Effector memory CD8-positive, alpha-beta T cell (primary cell): ENCODE results near the gene CLCNKB.
"Not testable (repeated sequence)": the region's sequence is repeated elsewhere in the genome, so short reads cannot be mapped to it uniquely, and the experiment has no call there.

Source experiments
- ATAC-seq: fragments of 150-1000 bp; cut with Tn5 transposase; replicated peaks from 2 replicates; pipeline ENCODE4 v1.10.0; 2021; ENCODE audit warnings: mild to moderate bottlenecking, moderate library complexity
- DNase-seq, 3 experiments: peaks; one replicate each; pipeline ENCODE4 v3.0.0; 2021
- H3K27ac Mint-ChIP-seq, 2 donors: one replicate each; pipeline ENCODE4 v1.8.0; 2022; ENCODE audit warnings: mild to moderate bottlenecking in 2 of 2, mixed read lengths in 2 of 2, moderate library complexity in 2 of 2
- H3K27me3 Mint-ChIP-seq, 2 donors: one replicate each; pipeline ENCODE4 v1.8.0; 2022; ENCODE audit warnings: mixed read lengths in 2 of 2
- H3K36me3 Mint-ChIP-seq: one replicate; pipeline ENCODE4 v1.8.0; 2022; ENCODE audit warnings: mild to moderate bottlenecking, moderate library complexity, mixed read lengths; ENCODE audit not compliant: insufficient read depth
- H3K4me1 Mint-ChIP-seq, 2 donors: one replicate each; pipeline ENCODE4 v1.8.0; 2022; ENCODE audit warnings: low read depth in 2 of 2, mixed read lengths in 2 of 2
- H3K4me3 Mint-ChIP-seq, 2 donors: one replicate each; pipeline ENCODE4 v1.8.0; 2022; ENCODE audit warnings: mild to moderate bottlenecking in 2 of 2, mixed read lengths in 2 of 2, moderate library complexity in 2 of 2
- H3K9me3 Mint-ChIP-seq, 2 donors: one replicate each; pipeline ENCODE4 v1.8.0; 2022; ENCODE audit warnings: mixed read lengths in 2 of 2
- total RNA-seq, 9 experiments: gene quantifications; one replicate each; lab custom pipeline; 2026; lab: John Stamatoyannopoulos, UW

The CLCNKB gene
- total RNA-seq: 0 to 0.28 (median 0) reads per million in 9 experiments

DNA sequence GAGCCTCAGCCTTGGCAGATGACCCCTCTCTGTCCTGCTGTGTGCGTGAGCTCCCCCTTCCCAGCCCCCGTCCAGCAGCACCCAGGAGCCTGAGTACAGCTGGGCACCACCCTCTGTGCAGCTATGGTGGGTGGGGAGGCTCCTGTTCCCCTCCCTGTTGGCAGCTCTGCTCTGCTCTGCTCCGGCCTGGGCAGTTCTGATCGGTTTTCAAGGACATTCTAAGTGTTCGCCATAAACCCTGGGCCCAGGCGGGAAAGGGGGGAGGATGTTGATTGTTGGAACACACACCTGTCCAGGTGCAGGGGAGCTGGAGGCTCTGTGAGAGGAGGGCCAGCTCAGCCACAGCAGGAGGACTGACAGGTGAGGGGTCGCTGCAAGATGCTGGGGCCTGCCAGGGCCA, at the start of gene CLCNKB:
Gene CLCNKB (plus strand): TSS at position 262 of the 400 bp plus-strand sequence. CDS start 711 bp downstream, outside the sequence.
- Mint-ChIP-seq H3K9me3 (no peaks in the 10 kb centered on the region), H3K4me1 (no peaks in the 10 kb centered on the region), H3K27ac (no peak within 1 kb of the TSS), H3K27me3 (peaks cover 14 to 74% of the 10 kb centered on the region in 2 donors), H3K4me3 (no peak within 1 kb of the TSS), H3K36me3 (no peaks in the 10 kb centered on the region)
- DNase-seq (no peak), ATAC-seq (no peak)

DNA sequence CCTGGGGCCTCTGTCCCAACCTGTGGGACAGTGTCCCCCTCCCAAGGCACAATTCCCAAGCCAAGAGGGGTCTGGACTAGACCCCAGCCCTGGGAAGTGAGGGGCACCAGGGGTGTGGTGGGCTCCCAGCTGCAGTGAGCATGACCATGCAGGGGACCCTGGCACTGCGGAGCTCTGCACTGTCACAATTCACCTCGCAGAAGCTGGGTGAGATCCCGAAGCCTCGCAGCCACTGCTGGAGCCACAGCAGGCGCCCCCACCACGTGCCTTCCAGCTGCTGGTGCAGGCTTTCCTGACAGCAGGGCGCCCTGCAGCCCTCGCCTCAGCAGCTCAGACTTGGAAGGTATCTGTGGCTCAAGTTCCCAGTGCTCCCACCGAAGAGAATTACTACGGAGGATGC, 49.5 kb upstream of the CLCNKB start:
- no peaks in the 10 kb centered on the region for H3K36me3 Mint-ChIP-seq
- peaks cover 0 to 42% of the 10 kb centered on the region in 2 donors for H3K27me3 Mint-ChIP-seq
- no peaks in the 10 kb centered on the region for H3K9me3 Mint-ChIP-seq
- no peak for ATAC-seq
- no peak overlapping the region for H3K27ac Mint-ChIP-seq
- H3K4me1 Mint-ChIP-seq: no peaks in the 10 kb centered on the region
- H3K4me3 Mint-ChIP-seq: no peak overlapping the region
- no peak for DNase-seq

- Mint-ChIP-seq H3K27ac (peak overlapping the region in 1 of 2 donors; percentile 71), H3K4me1 (no peaks in the 10 kb centered on the region), H3K27me3 (peaks cover 0 to 37% of the 10 kb centered on the region in 2 donors), H3K36me3 (no peaks in the 10 kb centered on the region), H3K9me3 (no peaks in the 10 kb centered on the region), H3K4me3 (no peak overlapping the region)
- ATAC-seq (peak; percentile 58), DNase-seq (peak; percentile 15 to 29 (median 29))
Observed at GRCh38 chr1:15994590-15995351, 48.8 kb upstream of the CLCNKB start.

- no peak overlapping the region for H3K4me3 Mint-ChIP-seq
- H3K4me1 Mint-ChIP-seq: no peaks in the 10 kb centered on the region
- DNase-seq (no peak), ATAC-seq (no peak)
- peaks cover 0 to 28% of the 10 kb centered on the region in 2 donors for H3K27me3 Mint-ChIP-seq
- H3K36me3 Mint-ChIP-seq: no peaks in the 10 kb centered on the region
- H3K9me3 Mint-ChIP-seq: no peaks in the 10 kb centered on the region
- H3K27ac Mint-ChIP-seq: no peak overlapping the region
Observed at GRCh38 chr1:15997076-15997585, 46.5 kb upstream of the CLCNKB start.

GRCh38 chr1:15997637-15998280, 45.8 kb upstream of the CLCNKB start:
- Mint-ChIP-seq H3K4me1 (no peaks in the 10 kb centered on the region), H3K27ac (no peak overlapping the region), H3K27me3 (peaks cover 0 to 26% of the 10 kb centered on the region in 2 donors), H3K36me3 (no peaks in the 10 kb centered on the region), H3K9me3 (no peaks in the 10 kb centered on the region), H3K4me3 (no peak overlapping the region)
- ATAC-seq (no peak), DNase-seq (no peak)

DNA sequence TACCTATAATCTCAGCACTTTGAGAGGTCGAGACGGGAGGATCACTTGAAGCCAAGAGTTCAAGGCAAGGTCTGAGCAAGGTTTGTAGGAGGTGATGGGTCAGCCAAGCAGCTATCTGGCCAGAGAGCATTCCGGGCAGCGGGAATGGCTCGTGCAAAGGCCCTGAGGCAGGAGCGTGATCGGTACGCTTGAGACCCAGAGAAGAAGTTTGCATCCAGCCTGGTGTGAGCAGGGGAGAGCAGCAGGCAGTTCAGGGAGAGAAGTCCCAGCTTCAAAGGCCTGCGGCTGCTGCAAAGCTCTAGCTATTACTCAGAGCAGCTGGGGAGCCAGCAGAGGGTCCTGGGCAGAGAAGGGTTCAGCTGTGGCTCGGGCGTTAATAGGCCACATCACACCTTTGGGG, 44.7 kb upstream of the CLCNKB start:
- Mint-ChIP-seq H3K9me3 (no peaks in the 10 kb centered on the region), H3K27me3 (peaks cover 0 to 26% of the 10 kb centered on the region in 2 donors), H3K4me3 (no peak overlapping the region), H3K36me3 (no peaks in the 10 kb centered on the region), H3K27ac (no peak overlapping the region), H3K4me1 (no peaks in the 10 kb centered on the region)
- DNase-seq (no peak), ATAC-seq (no peak)

DNA sequence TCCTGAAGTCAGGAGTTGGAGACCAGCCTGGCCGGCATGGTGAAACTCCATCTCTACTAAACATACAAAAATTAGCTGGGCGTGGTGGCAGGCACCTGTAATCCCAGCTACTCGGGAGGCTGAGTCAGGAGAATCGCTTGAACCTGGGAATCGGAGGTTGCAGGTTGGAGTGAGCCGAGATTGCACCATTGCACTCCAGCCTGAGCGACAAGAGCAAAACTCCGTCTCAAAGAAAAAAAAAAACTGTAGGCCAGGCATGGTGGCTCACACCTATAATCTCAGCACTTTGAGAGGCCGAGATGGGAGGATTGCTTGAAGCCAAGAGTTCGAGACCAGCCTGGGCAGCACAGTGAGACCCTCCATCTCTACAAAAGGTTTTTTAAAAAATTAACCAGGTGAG, 42.3 kb upstream of the CLCNKB start:
- H3K36me3 Mint-ChIP-seq, H3K27ac Mint-ChIP-seq, H3K9me3 Mint-ChIP-seq, DNase-seq, ATAC-seq, H3K4me1 Mint-ChIP-seq, H3K4me3 Mint-ChIP-seq: not testable (repeated sequence)
- H3K27me3 Mint-ChIP-seq: peaks cover 0 to 29% of the 10 kb centered on the region in 2 donors

DNA sequence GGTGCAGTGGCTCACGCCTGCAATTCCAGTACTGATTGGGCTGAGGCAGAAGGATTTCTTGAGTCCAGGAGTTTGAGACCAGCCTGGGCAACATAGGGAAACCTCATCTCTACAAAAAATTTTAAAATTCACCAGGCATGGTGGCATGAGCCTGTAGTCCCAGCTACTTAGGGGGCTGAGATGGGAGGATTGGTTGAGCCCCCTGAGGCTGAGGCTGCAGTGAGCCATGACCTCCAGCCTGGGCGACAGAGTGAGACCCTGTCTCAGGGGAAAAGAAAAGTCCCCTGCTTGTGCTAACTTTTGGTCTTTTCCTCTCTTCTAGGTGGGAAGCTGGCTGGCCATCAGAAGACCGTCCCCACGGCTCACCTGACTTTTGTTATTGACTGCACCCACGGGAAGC, 38.0 kb upstream of the CLCNKB start:
- no peak for ATAC-seq
- no peaks in the 10 kb centered on the region for H3K36me3 Mint-ChIP-seq
- no peak for DNase-seq
- H3K27ac Mint-ChIP-seq: no peak overlapping the region
- peaks cover 2 to 4% of the 10 kb centered on the region in 2 donors for H3K4me1 Mint-ChIP-seq
- no peak overlapping the region for H3K4me3 Mint-ChIP-seq
- H3K9me3 Mint-ChIP-seq: no peaks in the 10 kb centered on the region
- H3K27me3 Mint-ChIP-seq: peaks cover 0 to 33% of the 10 kb centered on the region in 2 donors

- ATAC-seq (no peak), DNase-seq (no peak)
- Mint-ChIP-seq H3K4me3 (no peak overlapping the region), H3K27me3 (peaks cover 0 to 29% of the 10 kb centered on the region in 2 donors), H3K36me3 (no peaks in the 10 kb centered on the region), H3K4me1 (peaks cover 2 to 4% of the 10 kb centered on the region in 2 donors), H3K9me3 (no peaks in the 10 kb centered on the region), H3K27ac (no peak overlapping the region)
Observed at GRCh38 chr1:16006010-16006409, 37.6 kb upstream of the CLCNKB start.

DNA sequence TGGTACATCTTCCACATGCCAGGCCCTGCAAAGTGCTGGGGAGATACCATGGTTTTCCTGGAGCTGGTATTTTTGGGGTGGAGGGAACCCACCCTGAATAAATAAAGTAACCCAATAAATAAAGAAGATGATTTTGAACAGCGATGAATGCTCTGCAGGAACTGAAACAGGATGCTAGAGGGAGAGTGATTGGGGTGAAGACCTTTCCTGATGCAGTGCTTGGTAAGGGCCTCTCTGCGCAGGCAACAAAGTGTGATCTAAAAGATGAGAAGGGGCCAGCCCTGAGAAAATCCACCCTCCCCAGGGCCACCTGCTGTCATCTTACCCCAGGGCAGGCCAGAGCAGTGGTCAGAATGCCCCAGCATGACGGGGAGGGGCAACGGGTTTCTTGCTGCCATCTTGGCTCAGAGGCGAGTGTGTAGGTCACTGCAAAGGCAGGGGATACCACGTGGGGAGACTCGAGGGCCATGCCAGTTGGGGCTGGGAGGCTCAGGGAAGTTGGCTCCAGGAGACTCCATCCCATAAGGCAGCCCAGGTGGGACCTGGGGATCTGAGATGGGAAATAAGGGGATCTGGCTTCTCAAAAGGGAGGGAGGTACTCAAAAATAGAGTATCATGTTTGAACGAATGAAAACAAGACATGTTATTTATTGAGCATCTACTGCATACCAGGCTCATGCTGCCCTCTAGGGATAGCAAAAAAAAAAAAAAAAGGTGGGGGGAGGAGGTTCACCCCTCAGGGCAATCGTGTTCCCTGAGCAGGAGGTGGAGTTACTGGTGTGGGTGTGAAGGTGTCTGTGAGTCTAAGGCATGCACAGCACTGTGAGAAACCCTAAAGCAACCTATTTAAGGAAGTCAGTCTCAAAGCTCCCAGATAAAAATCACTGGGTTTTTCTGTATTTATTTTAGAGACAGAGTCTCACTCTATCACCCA, 36.8 kb upstream of the CLCNKB start:
- H3K4me3 Mint-ChIP-seq: no peak overlapping the region
- H3K9me3 Mint-ChIP-seq: no peaks in the 10 kb centered on the region
- no peak for DNase-seq
- H3K4me1 Mint-ChIP-seq: peaks cover 2 to 4% of the 10 kb centered on the region in 2 donors
- no peak overlapping the region for H3K27ac Mint-ChIP-seq
- no peaks in the 10 kb centered on the region for H3K36me3 Mint-ChIP-seq
- H3K27me3 Mint-ChIP-seq: peaks cover 0 to 26% of the 10 kb centered on the region in 2 donors
- ATAC-seq: peak; percentile 49

DNA sequence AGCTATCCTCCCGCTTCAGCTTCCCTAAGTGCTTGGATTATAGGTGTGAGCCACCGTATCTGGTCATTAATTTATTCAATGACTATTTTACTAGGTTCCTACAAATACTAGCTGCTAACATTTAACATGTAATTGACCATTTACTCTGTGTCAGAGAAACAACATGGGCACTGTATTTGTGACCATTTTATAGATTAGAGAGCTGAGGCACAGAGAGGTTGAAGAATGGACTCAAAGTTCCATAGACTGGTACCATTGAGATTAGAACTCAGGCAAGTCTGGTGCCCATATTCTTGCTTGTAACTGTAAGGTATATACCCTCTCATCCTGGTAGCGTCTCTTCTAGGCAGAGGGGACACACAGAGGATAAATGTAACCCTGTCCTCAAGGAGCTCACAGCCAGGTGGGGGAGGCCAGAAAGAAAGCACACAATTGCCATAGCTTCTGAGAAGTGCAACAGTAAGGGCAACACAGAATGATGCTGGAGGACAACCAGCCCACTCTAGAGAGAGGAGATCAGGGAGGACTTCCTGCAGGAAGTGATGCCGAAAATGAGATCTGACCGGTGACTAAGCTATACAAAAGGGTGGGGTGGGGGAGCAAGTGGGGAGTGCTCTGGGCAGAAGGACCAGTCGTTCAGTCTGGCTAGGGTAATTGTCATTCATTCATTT, 35.8 kb upstream of the CLCNKB start:
- H3K4me3 Mint-ChIP-seq: no peak overlapping the region
- ATAC-seq (no peak), DNase-seq (no peak)
- peaks cover 3 to 9% of the 10 kb centered on the region in 2 donors for H3K4me1 Mint-ChIP-seq
- no peak overlapping the region for H3K27ac Mint-ChIP-seq
- H3K9me3 Mint-ChIP-seq: no peaks in the 10 kb centered on the region
- H3K36me3 Mint-ChIP-seq: no peaks in the 10 kb centered on the region
- peaks cover 6 to 28% of the 10 kb centered on the region in 2 donors for H3K27me3 Mint-ChIP-seq

DNA sequence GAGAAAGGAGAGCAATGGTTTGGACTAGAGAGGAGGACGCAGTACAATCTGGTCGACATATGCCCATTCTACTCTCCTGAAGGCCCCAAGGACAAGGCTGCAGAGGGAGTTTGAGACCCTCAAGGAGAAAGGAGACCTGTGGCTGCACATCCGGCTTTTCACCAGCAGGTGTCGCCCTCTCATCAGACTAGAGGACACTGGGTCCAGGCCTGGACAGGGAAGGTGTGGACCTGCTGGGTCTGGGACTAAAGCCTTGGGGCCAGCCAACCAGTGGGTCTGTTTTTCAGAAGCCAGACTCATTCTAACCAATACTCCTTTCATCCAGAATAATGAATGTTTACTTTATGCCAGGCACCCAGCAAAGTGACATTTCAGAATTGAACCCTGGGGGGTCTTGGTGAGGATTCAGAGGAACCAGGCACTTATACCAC, 34.5 kb upstream of the CLCNKB start:
- peak; percentile 71 to 78 (median 75) for DNase-seq
- Mint-ChIP-seq H3K36me3 (no peaks in the 10 kb centered on the region), H3K4me3 (no peak overlapping the region), H3K4me1 (peaks cover 4 to 9% of the 10 kb centered on the region in 2 donors), H3K9me3 (no peaks in the 10 kb centered on the region), H3K27ac (no peak overlapping the region), H3K27me3 (peaks cover 13 to 37% of the 10 kb centered on the region in 2 donors)
- peak; percentile 59 for ATAC-seq
